NCI-H748 (cell line): ENCODE data around the gene TTC4.
A peak's percentile ranks its signal among the peaks of the same experiment; 100 is the strongest.

Experiments used
- DNase-seq: peaks from one replicate; lab custom pipeline; 2025; ENCODE audit not compliant: unreplicated experiment; lab: John Stamatoyannopoulos, UW

TTC4 gene

GRCh38 chr1:54781023-54781723, 65.5 kb downstream of the TTC4 start:
- DNase-seq, result no peak

- no peak for DNase-seq
Observed at GRCh38 chr1:54782156-54782555, 66.5 kb downstream of the TTC4 start.

DNA sequence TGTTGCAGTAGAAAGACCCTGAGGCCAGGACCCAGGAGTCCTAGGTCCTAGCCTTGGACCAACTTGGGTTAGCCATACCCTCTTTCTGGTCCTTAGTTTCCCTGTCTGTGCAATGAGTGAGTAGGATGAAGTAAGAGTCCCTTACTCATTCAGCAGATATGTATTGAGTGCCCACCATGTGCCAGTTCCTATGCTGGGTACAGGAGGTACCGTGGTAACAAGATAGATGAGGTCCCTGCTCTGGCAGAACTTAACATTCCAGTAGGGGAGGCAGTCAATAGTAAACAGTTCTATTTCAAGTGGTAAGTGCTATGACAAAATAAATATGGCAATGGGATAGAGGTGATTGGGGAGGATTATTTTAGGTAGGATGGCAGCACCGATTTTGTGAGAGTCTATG, 66.9 kb downstream of the TTC4 start:
- DNase-seq, result no peak

DNA sequence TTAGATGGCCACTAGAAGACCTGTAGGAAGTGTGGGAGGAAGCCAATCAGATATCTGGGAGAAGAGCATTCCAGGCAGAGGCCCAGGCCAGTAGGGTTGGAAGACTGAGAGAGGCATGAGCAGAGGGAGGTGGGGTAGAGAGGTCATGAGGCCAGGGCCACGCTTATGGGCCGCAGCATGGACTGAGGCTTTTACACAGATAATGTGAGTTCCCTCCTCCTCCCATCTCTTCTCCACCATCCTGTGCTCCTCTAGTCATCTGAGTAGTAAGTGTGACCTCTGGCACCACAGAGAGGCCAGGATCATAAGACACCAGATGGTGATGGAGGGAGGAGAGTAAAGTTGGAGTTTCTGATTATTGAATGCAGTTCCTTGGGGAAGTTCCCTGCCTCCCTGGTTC, 68.4 kb downstream of the TTC4 start:
- DNase-seq, result no peak

- DNase-seq, result no peak
Observed at GRCh38 chr1:54786778-54787177, 71.1 kb downstream of the TTC4 start.

DNA sequence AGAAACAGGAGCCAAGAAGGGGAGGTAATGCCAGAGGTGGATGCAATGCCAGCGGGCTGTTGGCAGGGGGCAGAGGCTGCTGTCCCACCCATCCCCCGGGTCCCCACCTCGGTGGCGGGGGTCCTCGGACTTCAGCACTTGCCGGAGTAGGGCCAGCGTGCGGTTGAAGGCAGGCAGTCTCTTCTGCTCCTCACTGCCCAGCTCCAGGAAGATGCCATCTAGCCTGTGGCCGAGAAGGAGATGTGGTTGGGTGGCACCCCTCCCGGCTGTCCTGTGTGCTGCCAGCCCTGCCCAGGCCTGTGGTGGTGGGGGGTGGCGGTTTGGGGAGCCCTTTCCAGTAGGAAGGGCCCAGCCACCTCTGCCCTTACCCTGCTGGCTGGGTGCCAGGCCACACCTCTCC, 71.9 kb downstream of the TTC4 start:
- DNase-seq, result no peak

DNA sequence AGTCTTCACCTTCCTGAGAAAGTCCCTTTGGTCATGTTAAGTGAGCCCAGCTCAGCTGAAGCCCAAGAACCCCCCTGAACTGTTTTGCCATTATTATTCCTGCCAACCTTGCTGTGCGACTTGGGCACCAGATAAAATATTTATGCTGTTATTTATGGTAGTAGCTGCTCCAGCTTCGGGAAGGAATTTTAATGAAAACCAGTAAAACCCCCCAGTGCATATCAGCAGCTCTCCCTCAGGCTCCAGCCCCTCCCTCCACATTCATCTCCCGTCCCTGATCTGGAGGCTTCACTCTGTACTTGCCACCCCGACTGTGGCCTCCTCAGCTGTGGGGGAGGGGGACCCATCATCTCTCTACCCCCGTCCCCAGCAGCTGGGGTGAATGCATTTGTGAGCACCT, 72.8 kb downstream of the TTC4 start:
- no peak for DNase-seq

GRCh38 chr1:54791880-54792522, 76.3 kb downstream of the TTC4 start:
- DNase-seq, result peak; percentile 57
